Measurements from ENCODE around the gene CELF2.
"Not testable (repeated sequence)": the region's sequence is repeated elsewhere in the genome, so short reads cannot be mapped to it uniquely, and the experiment has no call there.

CELF2 gene

DNA sequence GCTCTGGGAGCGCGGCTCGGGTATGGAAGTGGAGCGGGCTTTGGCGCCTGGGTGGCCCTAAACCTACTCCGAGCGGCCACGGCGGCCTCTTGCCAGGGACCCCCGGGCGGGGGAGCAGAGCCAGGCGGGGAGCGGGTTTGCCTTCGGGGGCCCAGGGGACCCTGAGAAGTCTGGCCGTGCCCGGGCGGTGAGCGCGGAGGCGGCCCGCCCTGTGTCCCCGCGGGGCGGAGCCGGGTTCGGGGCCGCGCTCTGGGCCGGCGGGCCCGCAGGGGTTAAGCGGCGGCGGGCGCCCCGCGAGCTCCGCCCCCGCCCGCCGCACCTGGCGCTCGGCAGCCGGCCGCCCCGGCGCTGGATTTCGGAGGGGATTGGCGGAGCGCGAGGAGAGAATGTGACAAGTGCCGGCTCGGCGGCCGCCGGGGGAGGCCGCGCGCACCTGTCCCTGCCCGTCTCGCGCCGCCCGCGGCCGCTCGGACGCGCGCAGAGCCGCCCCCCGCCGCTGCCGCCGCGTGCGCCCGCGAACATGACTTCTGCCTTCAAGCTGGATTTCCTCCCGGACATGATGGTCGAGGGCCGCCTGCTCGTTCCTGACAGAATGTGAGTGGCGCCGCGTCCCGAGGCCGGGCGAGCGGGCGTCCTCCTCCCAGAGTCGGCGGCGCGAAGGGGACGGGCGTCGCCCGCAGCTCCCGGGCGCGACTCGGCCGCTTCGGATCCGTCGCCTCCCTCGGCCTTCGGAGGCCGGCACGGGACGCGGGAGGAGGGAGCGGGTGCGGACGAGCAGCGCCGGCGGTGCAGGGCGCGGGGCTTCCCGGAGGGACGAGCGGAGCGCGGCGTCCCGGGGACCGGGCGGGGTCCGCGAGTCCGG lies at the start of gene CELF2:
TSS of gene CELF2 (plus strand) at position 303 of the 862 bp plus-strand sequence. CDS start at position 521, 218 bp downstream.
- DNase-seq = peak in 1 of 3 experiments; percentile 80

DNA sequence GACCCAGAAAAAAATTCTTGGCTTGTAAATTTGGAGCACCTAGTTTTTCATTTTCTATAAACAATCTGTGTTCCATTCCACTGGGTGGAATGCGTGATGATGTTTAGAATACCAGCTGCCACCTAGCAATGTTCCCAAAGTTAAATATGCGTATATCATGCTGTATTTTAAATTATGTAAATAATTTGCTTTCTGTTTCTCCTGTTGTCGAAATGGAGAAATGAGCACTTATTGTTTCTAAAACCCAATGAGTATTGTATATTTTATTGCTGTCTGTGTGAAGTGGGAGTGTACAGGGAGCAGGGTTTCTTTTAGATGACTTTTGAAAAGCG lies 49.4 kb upstream of the CELF2 start:
- DNase-seq = no peak

DNA sequence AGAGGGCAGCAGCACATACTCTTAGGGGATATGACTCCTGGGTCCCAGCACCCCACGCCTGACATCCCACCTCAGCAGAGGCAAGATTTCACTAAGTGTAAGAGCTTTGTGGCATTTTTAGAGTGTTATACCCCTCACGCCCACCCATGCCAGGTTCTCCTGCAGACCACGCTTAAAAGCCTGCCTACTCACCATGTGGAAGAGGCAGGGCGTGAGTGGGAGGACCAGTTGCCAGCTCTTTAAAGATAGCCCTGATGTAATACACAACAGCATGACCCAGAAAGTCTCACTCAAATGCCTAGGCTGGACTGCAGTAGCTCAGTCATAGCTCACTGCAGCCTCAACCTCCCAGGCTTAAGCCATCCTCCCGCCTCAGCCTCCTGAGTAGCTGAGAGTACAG lies 44.4 kb upstream of the CELF2 start:
- no peak for DNase-seq

DNA sequence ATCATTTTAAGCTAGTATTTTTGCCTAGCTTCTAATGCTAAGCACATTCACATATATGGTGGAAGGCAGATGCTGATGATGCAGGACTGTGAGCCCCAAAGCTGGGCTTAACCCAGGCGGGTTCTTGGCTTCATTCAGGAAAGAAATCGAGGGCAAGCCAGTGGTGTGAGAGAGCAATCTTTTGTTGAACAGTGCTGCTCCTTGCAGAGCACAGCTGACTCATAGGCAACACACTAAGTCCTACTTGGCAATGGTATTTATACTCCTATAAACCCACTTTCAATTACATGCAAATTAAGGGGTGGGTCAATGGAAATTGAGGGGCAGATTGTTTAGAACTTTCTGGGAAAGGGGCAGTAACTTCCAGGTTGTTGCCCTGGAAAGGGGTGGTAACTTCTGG lies 42.0 kb upstream of the CELF2 start:
- DNase-seq = no peak

DNA sequence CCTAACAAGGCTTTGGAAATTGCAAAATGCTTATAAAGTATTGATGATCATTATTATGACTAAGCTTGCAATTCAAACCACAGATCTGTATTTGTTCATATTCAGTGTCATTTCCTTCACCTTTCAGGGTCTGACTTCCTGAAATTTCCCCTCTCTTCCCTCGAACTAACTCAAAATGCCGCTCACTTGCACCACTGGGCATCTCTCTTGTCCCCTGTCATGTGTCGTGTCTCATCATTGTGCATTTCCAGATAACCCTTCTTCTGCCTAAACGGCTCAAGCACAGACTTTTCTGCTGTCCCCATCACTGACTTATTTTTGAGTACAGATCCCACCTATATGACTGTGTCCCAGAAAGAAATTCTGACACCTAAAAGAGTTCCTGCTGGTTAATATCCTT lies 41.0 kb upstream of the CELF2 start:
- DNase-seq = no peak

DNA sequence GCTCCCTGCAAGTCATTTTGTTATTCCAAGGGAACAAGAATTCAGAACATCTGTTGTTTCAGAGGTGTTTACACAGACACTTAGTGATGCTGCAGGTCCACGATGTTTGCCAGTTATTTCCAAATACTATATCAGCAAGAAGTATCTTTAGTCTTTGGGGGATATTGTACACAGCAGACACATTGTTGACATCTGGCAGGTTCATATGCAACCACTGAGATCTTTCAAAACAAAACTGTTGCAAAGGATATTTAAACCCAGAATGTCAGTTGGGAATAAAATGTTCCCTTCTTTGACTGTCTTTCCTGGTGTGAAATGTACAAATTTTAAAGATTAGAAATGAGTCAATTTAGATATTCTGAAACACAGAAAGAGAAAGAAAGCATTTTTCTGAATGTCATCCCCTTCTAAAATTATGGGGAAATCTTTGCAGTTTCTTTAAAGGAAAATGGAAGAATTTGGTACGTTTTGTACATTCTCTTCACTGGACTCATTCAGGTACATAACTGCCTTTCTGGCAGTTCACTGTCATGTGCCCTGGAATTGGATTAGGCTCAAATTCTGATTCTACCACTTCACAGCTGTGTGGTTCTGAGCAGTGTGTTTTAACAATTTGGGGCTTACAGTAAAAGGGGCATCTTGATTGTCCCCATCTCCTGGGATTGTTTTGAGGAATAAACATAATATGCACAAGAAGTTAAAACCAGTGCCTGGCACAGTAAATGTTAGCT lies 40.3 kb upstream of the CELF2 start:
- no peak for DNase-seq

DNA sequence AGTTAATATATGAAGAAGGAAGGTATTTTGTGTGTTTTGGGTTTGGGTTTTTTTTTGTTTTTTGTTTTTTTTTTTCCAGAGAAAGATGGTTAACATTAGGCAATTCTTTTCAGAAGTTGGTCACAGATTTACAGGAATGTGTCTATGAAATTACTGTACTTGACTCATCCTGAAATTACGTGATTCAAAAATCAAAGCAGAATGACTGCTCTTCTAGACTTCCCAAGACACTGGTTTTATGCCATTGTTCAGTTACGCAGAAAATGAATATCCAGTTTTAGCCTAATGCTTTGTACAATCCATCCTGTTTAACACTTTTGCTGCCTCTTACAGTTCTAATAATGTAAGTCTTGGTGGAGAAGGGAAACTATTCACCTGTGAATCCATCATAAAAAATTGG lies 39.7 kb upstream of the CELF2 start:
- DNase-seq = no peak

DNA sequence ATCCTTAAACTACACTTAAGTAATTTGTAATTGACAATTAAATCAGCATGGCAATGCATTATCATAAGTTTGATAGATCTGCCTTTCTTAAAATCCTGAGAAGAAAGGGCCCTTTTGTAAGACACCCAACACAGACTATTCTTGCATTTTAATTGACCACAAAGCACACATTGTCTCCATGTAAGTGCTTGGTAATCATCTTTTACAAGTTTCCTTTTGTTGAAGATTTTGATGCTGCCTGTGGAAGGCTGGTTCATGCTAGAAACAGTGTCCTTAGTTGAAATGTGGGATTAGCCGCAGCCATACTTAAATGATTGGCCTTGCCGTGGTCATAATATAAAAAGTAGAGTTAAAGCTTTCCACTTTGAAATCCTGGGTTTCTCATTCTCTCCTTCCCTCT lies 32.3 kb upstream of the CELF2 start:
- DNase-seq = no peak

DNA sequence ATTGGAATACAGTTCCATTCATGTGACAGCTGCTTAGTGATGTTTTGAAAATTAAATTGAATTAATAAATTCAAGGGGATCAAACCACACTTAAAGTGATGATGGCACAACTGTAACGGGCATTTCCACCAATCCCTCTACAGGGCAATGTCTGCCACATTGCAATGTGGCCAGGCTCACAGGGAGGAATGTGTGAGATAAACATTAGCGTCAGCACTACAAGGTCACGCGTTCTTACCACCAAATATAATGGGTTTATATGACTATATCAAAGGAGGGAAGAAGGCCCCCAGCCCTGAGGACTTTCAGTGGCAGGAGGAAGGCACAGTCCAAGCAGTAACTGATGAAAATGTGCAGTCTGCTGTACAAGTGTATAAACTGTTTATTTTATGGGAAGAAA lies 31.1 kb upstream of the CELF2 start:
- no peak for DNase-seq

DNA sequence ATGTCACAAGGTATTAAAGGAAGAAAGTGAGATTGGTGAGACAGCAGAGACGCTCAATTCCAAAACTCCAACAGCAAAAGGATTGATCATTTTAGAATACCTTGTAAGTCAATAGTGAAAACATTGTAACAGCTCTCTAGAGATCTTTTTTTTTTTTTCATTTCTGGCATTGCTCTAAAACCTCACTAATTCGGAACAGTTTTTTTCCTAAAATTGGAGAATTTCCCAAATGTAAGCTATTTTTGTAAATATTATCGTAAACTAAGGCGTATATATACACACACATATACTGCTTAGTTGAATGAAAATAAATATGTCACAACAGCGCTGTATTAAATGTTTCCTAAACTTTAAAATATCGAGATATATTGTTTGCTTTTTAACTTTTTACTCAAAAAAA lies 30.6 kb upstream of the CELF2 start:
- no peak for DNase-seq

DNA sequence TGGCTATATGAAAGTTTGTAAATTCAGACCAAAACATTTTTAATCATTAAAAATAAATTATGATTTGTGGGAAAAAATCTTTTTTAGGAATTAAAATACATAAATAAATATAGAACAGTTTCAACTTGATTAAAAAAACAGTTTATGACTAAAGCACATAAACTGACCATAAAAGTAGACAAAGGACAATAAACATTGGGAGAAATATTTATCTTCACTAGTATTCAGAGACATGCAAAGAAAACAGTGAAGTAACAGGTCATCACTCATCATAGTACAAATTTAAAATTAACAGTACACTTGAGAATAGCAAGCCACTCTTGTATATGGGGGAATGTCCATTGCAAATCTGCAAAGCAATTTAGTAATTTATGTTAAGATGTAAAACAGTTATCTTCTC lies 28.0 kb upstream of the CELF2 start:
- no peak for DNase-seq

DNA sequence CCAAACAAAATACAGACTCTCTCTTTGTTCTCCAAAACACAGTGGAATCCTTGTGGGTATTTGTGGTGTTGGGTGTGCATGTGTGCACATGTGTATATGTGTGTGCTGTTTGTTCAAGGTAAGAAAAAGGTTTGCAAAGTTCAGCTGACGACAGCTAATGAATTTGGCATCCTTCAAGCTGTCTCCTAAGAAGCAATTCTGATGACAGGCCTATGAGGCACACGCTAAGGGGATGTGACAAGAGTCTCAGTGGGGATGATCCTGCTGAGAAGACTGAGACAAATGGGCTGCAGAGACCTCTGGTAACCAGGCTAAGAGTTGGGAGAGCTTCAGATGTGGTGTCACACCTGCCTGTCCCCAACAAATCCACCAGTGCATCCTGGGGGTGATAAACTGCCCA lies 26.5 kb upstream of the CELF2 start:
- DNase-seq = no peak

DNA sequence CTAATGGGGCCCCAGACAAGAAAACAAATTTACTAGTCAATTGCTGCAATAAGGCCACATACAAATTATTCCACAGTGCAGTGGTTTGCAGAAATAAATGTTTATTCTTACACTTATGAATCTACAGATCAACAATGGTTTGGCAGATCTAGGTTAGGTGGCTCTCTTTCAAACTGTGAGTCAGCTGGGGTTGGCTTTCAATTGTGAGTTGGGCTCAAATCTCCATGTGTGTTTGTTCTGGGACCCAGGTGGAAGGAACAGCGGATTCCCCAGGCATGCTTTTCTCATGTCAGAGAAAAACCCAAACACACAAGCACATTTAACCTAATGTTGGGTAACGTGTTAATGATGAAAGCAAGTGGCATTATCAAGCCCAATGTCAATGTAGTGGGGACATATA lies 25.6 kb upstream of the CELF2 start:
- DNase-seq = no peak

DNA sequence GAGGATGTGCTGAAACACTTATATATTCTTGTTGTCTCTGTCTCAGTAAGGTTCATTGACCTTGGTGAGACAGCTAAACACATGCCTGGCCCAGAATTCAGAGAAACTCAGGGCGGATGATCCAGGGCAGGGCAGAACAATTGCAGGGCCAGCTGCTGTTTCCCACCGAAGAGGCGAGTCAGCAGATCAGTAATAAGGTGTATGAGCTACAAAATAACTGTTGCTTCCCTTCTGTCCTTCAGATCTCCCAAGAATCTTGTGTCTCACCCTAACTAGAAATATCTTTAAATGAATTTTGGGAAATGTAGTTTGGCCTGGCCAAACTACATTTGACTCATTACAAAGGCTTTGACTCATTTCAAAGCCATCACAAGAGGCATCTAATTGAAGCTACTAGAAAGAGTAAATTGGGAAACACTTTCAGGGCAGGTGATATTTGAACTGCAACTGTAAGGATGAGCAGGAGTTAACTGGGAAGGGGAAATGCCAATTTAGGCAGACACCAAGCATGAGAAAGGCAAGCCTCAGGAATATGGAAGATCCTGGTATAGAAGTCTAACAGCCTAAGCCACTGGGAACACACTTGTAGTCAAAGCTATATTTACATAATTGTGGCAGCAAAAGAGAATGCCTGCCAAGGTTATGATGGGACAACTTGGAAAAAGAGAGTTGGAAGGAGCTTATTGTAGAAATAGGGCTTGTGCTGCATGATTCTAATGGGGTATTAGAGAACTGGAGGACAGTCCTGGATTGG lies 24.5 kb upstream of the CELF2 start:
- DNase-seq = no peak

DNA sequence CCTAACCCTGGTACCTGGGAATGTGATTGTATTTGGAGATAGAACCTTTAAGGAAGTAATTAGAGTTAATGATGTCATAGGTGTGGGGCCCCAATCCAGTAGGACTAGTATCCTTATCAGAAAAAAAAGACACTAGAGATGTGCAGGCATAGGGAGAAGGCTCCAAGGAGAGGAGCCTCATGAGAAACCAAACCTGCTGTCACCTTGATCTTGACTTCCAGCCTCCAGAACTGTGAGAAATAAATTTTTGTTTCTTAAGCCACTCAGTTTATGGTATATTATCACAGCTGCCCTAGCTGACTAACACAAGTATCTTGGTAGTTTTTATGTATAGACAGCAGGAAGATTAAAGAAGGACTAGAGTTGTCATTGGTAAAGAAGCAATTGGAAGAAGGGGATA lies 23.9 kb upstream of the CELF2 start:
- no peak for DNase-seq

DNA sequence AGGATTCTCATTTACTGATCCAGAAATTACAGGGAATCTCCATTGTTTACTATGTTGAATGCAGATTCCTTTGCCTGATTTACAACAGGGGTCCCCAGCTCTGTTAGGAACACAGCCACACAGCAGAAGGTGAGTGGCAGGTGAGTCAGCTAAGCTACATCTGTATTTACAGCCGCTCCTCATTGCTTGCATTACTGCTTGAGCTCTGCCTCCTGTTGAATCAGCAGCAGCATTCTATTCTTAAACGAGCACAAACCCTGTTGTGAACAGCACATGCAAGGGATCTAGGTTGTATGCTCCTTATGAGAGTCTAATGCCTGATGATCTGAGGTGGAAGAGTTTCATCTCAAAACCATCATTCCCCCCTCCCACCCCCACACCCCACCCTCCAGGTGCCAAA lies 23.3 kb upstream of the CELF2 start:
- DNase-seq = no peak

DNA sequence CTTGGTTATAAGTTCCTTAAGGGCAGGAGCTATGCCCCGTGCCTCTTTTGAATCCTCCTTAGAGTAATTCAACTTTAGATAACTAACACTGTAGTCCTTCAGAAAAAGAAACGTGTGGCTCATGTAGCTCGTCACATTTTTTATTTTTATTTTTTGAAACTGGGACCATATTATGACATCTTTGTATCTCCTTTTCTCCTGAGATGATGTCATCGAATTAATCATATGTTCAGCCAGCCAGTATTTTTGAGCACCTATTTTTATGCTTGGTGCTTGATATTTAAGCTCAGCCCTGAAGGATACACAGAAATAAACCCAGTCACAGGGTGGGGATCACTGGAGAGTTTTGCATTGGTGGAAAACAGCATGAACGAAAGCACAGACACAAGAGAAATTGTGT lies 22.6 kb upstream of the CELF2 start:
- DNase-seq = no peak

DNA sequence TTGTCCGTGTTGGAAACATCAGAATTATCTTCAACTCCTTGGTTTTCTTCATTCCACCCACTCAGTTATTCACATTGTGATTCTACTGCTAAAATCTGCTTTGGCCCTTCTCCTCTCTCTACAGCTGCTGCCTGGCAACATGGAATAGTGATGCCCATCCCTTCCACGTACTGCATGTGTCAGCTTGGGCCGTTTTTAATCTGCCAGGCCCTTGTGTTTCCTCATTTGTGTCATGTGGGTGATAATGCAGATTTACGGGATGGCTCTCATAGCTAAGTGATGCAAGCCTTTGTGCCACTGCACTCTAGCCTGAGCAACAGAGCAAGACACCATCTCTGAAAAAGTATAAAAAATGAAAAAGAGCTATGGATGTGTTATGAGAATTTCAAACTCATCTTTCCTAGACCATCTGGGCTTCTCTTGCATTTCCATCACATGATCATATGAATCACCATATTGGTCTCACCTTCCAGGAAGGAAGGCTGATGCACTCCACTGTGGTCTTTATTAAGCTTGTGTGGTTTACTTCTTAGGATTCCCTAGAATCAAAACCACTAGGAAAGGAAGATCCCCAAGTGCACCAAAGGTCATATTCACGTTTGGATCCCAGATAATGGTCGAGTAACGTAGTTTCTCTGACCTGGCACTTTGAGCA lies 20.6 kb upstream of the CELF2 start:
- no peak for DNase-seq

DNA sequence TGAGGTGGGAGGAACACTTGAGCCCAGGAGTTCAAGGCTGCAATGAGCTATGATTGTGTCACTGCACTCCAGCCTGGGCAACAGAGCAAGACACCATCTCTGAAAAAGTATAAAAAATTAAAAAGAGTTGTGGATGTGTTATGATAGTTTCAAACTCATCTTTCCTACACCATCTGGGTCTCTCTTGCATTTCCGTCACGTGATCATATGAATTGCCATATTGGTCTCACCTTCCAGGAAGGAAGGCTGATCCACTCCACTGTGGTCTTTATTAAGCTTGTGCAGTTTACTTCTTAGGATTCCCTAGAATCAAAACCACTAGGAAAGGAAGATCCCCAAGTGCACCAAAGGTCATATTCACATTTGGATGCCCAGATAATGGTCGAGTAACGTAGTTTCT lies 18.2 kb upstream of the CELF2 start:
- DNase-seq = not testable (repeated sequence)

DNA sequence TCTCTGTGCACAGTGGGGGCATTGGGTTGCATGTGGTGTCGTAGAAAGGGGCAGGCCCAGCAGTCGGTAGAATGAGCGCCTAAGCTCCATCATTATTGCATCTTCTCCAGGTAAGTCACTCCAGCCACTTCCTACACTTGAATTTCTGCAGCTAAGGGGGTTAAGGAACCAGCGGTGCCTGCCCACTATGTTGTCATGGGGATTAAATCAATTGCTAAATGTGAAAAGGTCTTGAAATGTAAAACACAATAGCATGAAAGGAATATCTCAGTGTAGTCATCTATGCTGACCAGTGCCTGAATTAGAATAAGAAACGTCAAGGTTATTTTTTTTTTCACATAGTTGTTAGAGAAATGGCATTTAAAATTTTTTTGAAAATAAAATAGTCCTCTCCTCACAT lies 15.2 kb upstream of the CELF2 start:
- DNase-seq = no peak

DNA sequence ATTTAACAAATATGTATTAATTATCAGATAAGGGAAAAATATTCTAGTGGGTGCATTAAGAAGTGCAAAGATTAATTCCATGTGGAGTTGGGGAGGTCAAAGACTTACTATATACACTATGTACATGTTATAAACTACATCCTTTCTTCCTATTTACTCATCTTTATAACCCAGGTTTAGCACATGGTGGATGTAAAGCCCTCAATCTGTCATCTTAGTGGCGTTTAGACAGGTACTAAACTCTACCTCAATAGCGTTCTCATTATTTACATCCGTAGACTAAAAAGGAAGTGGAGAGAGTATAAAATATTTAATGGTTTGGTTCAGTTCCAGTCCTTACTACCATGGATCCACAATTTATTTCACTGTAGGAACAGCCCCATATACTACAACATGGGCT lies 14.8 kb upstream of the CELF2 start:
- no peak for DNase-seq

DNA sequence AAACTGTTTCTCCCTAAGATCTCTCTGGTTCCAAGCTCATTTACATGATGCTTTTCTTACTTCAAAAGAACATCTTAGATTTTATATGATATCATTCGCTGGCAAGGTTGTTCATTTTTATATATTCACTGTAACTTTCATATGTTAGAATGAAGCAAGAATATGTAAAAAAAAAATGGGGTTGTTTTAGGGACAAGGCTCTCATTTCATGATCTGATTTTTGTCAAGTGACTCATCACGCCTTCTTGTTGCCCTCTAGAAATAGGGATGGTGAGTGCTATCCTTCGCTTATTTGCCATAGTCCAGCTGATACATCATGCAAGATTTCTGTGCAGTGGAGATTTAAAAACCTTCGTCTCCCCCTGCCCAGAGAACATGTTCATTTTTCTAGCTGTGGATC lies 14.0 kb upstream of the CELF2 start:
- DNase-seq = no peak

Data from NCI-H1417 (cell line).